ENCODE results near the gene SAPCD2.

The SAPCD2 gene

GRCh38 chr9:137021979-137022661, 48.2 kb downstream of the SAPCD2 start:
- no peak overlapping the region for H3K27ac ChIP-seq (ENCODE audit: low read length)
- H4K20me1 ChIP-seq (ENCODE audit: insufficient read depth, low read length), result no peaks in the 10 kb centered on the region
- peaks cover 4% of the 10 kb centered on the region; the same call in 1 of the 2 replicates for H3K4me1 ChIP-seq (ENCODE audit: low read length)
- H3K27me3 ChIP-seq (replicated peaks; ENCODE audit: insufficient read depth, low read length), result peaks cover 44% of the 10 kb centered on the region
- no peak overlapping the region for H3K4me3 ChIP-seq (ENCODE audit: low read length)
- no peaks in the 10 kb centered on the region for H3K79me2 ChIP-seq (ENCODE audit: low read length)
- H3K36me3 ChIP-seq (replicated peaks; ENCODE audit: insufficient read depth, low read length), result no peaks in the 10 kb centered on the region
- DNase-seq, result peak; percentile 70
- H3K9ac ChIP-seq (ENCODE audit: low read length), result no peak overlapping the region
- no peak for TF ChIP-seq EZH2 (optimal IDR thresholded peaks at IDR 0.05; ENCODE audit: low read depth, low read length)
- no peak for TF ChIP-seq EZH2phosphoT487 (IDR thresholded peaks at IDR 0.05; ENCODE audit: low read length)
- no peak for TF ChIP-seq CTCF (IDR thresholded peaks at IDR 0.05; ENCODE audit: low read length)
- H3K9me2 ChIP-seq (replicated peaks; ENCODE audit: insufficient read depth, low read length), result no peaks in the 10 kb centered on the region
- no peaks in the 10 kb centered on the region for H3F3A ChIP-seq (ENCODE audit: insufficient read depth, low read length)
- no peaks in the 10 kb centered on the region for H3K9me3 ChIP-seq (replicated peaks; ENCODE audit: insufficient read depth, low read length)
- H2AFZ ChIP-seq (ENCODE audit: low read length), result no peak overlapping the region
- no peak overlapping the region for H3K4me2 ChIP-seq (ENCODE audit: low read depth, low read length)

- Histone ChIP-seq H3K79me2 (ENCODE audit: low read length) (no peaks in the 10 kb centered on the region), H3K9ac (ENCODE audit: low read length) (no peak overlapping the region), H3K36me3 (replicated peaks; ENCODE audit: insufficient read depth, low read length) (no peaks in the 10 kb centered on the region), H4K20me1 (ENCODE audit: insufficient read depth, low read length) (no peaks in the 10 kb centered on the region), H2AFZ (ENCODE audit: low read length) (no peak overlapping the region), H3F3A (ENCODE audit: insufficient read depth, low read length) (no peaks in the 10 kb centered on the region), H3K4me1 (ENCODE audit: low read length) (peaks cover 4% of the 10 kb centered on the region; the same call in 1 of the 2 replicates), H3K4me2 (ENCODE audit: low read depth, low read length) (no peak overlapping the region), H3K27ac (ENCODE audit: low read length) (no peak overlapping the region), H3K9me2 (replicated peaks; ENCODE audit: insufficient read depth, low read length) (no peaks in the 10 kb centered on the region), H3K4me3 (ENCODE audit: low read length) (no peak overlapping the region), H3K27me3 (replicated peaks; ENCODE audit: insufficient read depth, low read length) (peaks cover 38% of the 10 kb centered on the region), H3K9me3 (replicated peaks; ENCODE audit: insufficient read depth, low read length) (no peaks in the 10 kb centered on the region)
- no peak for DNase-seq
- TF ChIP-seq CTCF (IDR thresholded peaks at IDR 0.05; ENCODE audit: low read length), result no peak
- no peak for TF ChIP-seq EZH2 (optimal IDR thresholded peaks at IDR 0.05; ENCODE audit: low read depth, low read length)
- TF ChIP-seq EZH2phosphoT487 (IDR thresholded peaks at IDR 0.05; ENCODE audit: low read length), result no peak
Measured at GRCh38 chr9:137021568-137021978, 48.8 kb downstream of the SAPCD2 start.

GRCh38 chr9:137020771-137021567, 49.4 kb downstream of the SAPCD2 start:
- Histone ChIP-seq H3K9me2 (replicated peaks; ENCODE audit: insufficient read depth, low read length) (no peaks in the 10 kb centered on the region), H3K4me3 (ENCODE audit: low read length) (no peak overlapping the region), H3K9me3 (replicated peaks; ENCODE audit: insufficient read depth, low read length) (no peaks in the 10 kb centered on the region), H3K4me1 (ENCODE audit: low read length) (peaks cover 2% of the 10 kb centered on the region; the same call in 1 of the 2 replicates), H3K27ac (ENCODE audit: low read length) (no peak overlapping the region), H3K79me2 (ENCODE audit: low read length) (no peaks in the 10 kb centered on the region), H3K27me3 (replicated peaks; ENCODE audit: insufficient read depth, low read length) (peaks cover 37% of the 10 kb centered on the region), H3K36me3 (replicated peaks; ENCODE audit: insufficient read depth, low read length) (no peaks in the 10 kb centered on the region), H4K20me1 (ENCODE audit: insufficient read depth, low read length) (no peaks in the 10 kb centered on the region), H3F3A (ENCODE audit: insufficient read depth, low read length) (no peaks in the 10 kb centered on the region), H2AFZ (ENCODE audit: low read length) (no peak overlapping the region), H3K4me2 (ENCODE audit: low read depth, low read length) (no peak overlapping the region), H3K9ac (ENCODE audit: low read length) (no peak overlapping the region)
- no peak for DNase-seq
- TF ChIP-seq EZH2 (optimal IDR thresholded peaks at IDR 0.05; ENCODE audit: low read depth, low read length) (no peak), CTCF (IDR thresholded peaks at IDR 0.05; ENCODE audit: low read length) (no peak)

Data from MM.1S (cell line).